Measurements from ENCODE around the gene VPS26A.

The VPS26A gene

DNA sequence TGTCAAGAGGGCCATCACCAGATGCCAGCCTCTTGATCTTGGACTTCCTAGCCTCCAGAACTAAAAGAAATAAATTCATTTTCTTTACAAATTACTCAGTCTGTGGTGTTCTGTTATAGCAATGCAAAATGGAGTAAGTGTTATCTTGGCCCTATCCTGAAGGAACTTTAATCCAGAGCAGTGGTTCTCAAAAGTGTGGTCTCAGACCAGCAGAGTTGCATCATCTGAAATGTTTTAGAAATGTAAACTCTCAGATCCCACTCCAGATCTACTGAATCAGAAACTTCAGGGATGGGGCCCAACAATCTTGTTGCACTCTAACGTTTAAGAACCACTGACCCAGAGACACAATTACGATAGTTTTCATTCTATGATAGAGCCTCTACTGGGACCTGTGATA is 52.8 kb downstream of the VPS26A start:
- no peak overlapping the region for H3K4me2 ChIP-seq (ENCODE audit: low read length)
- H3K27me3 ChIP-seq (ENCODE audit: insufficient read depth, low read length) = no peaks in the 10 kb centered on the region
- H3K4me1 ChIP-seq (ENCODE audit: insufficient read depth, low read length, severe bottlenecking) = peaks cover 20% of the 10 kb centered on the region
- no peak overlapping the region for H3K27ac ChIP-seq (ENCODE audit: low read depth, low read length, poor library complexity, severe bottlenecking)
- H2AFZ ChIP-seq (ENCODE audit: low read length) = no peak overlapping the region
- H3K4me3 ChIP-seq (ENCODE audit: low read depth, low read length, poor library complexity, severe bottlenecking) = no peak overlapping the region
- H3F3A ChIP-seq (ENCODE audit: insufficient read depth, low read length) = no peaks in the 10 kb centered on the region; the same call in 1 of the 2 replicates
- no peaks in the 10 kb centered on the region for H3K9me3 ChIP-seq (ENCODE audit: low read length)
- H3K79me2 ChIP-seq (ENCODE audit: insufficient read depth, low read length) = peaks cover 17% of the 10 kb centered on the region
- H4K20me1 ChIP-seq (ENCODE audit: insufficient read depth, low read length) = no peaks in the 10 kb centered on the region
- H3K9me2 ChIP-seq (ENCODE audit: low read depth, low read length) = no peaks in the 10 kb centered on the region
- H3K36me3 ChIP-seq (ENCODE audit: insufficient read depth, low read length) = peaks cover 6% of the 10 kb centered on the region; the same call in 1 of the 2 replicates
- TF ChIP-seq, protein P1, sequence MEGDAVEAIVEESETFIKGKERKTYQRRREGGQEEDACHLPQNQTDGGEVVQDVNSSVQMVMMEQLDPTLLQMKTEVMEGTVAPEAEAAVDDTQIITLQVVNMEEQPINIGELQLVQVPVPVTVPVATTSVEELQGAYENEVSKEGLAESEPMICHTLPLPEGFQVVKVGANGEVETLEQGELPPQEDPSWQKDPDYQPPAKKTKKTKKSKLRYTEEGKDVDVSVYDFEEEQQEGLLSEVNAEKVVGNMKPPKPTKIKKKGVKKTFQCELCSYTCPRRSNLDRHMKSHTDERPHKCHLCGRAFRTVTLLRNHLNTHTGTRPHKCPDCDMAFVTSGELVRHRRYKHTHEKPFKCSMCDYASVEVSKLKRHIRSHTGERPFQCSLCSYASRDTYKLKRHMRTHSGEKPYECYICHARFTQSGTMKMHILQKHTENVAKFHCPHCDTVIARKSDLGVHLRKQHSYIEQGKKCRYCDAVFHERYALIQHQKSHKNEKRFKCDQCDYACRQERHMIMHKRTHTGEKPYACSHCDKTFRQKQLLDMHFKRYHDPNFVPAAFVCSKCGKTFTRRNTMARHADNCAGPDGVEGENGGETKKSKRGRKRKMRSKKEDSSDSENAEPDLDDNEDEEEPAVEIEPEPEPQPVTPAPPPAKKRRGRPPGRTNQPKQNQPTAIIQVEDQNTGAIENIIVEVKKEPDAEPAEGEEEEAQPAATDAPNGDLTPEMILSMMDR (IDR thresholded peaks at IDR 0.05; ENCODE audit: low read length) = no peak
- TF ChIP-seq EZH2 (IDR thresholded peaks at IDR 0.05; ENCODE audit: borderline replicate concordance, low read length) = no peak
- H3K9ac ChIP-seq (ENCODE audit: low read length) = no peak overlapping the region

- peak overlapping the region; percentile 94 for H3K4me3 ChIP-seq (ENCODE audit: low read depth, low read length, poor library complexity, severe bottlenecking)
- H3K9me3 ChIP-seq (ENCODE audit: low read length) = no peaks in the 10 kb centered on the region
- peak overlapping the region; percentile 84 for H3K27ac ChIP-seq (ENCODE audit: low read depth, low read length, poor library complexity, severe bottlenecking)
- peaks cover 39% of the 10 kb centered on the region for H3K79me2 ChIP-seq (ENCODE audit: insufficient read depth, low read length)
- no peaks in the 10 kb centered on the region for H3K27me3 ChIP-seq (ENCODE audit: insufficient read depth, low read length)
- H3F3A ChIP-seq (ENCODE audit: insufficient read depth, low read length) = no peaks in the 10 kb centered on the region; the same call in 1 of the 2 replicates
- H3K9ac ChIP-seq (ENCODE audit: low read length) = peak overlapping the region; percentile 92
- peak overlapping the region; percentile 82 for H3K4me2 ChIP-seq (ENCODE audit: low read length)
- peaks cover 20% of the 10 kb centered on the region for H3K4me1 ChIP-seq (ENCODE audit: insufficient read depth, low read length, severe bottlenecking)
- H4K20me1 ChIP-seq (ENCODE audit: insufficient read depth, low read length) = no peaks in the 10 kb centered on the region
- no peak for TF ChIP-seq EZH2 (IDR thresholded peaks at IDR 0.05; ENCODE audit: borderline replicate concordance, low read length)
- TF ChIP-seq, protein P1 (IDR thresholded peaks at IDR 0.05; ENCODE audit: low read length) = no peak
- no peak overlapping the region for H2AFZ ChIP-seq (ENCODE audit: low read length)
- no peaks in the 10 kb centered on the region for H3K9me2 ChIP-seq (ENCODE audit: low read depth, low read length)
- peaks cover 8% of the 10 kb centered on the region; the same call in 1 of the 2 replicates for H3K36me3 ChIP-seq (ENCODE audit: insufficient read depth, low read length)
Measured at GRCh38 chr10:69179089-69179742, 55.2 kb downstream of the VPS26A start.

DNA sequence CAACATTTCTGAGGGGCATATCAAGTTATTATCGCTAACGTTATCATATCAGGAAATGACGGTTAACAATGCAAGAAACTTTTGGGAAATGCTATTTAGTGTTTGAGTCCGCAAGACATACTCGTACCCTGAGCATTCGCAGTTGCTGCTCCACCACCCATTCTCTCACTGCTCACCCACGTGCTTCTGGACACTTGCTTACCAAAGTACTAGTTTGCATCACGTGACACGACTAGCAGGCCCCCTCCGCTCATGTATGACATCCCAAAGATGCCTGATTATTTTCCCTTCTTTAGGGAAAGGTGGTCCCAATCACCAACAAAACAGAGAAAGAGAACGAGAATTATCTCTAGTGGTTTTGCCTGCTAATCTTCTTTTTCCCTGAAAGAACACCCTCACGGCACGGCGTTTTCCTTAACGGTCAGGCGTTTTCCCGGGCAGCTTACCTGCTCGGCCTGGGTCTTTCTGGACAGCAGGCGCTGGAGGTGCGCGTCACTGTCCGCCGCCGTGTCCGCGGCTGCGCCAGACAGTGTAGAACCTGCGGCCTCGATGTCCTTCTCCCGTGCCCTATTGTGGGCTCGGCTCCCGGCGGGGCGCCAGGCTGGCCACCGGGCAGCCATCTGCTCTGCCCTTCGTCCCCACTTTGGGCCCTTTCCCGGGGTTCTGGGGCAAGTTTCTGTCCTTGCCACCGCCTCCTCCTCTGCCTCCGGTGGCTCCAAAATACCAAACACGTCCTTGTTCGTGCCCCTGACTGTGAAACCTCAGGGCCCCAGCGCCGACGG is 56.0 kb downstream of the VPS26A start, which contains the start of gene SUPV3L1:
Gene SUPV3L1 (plus strand): TSS at position 492 of the 782 bp plus-strand sequence. CDS start 58 bp downstream, at position 550.
- Histone ChIP-seq H2AFZ (ENCODE audit: low read length) (no peak within 1 kb of the TSS), H3K4me3 (ENCODE audit: low read depth, low read length, poor library complexity, severe bottlenecking) (peak within 1 kb of the TSS; percentile 94), H3K36me3 (ENCODE audit: insufficient read depth, low read length) (peaks cover 11% of the 10 kb centered on the region; the same call in 1 of the 2 replicates), H3K4me1 (ENCODE audit: insufficient read depth, low read length, severe bottlenecking) (peaks cover 20% of the 10 kb centered on the region), H3F3A (ENCODE audit: insufficient read depth, low read length) (no peaks in the 10 kb centered on the region; the same call in 1 of the 2 replicates), H3K9me2 (ENCODE audit: low read depth, low read length) (no peaks in the 10 kb centered on the region), H3K9me3 (ENCODE audit: low read length) (no peaks in the 10 kb centered on the region), H3K27ac (ENCODE audit: low read depth, low read length, poor library complexity, severe bottlenecking) (peak within 1 kb of the TSS; percentile 84), H3K79me2 (ENCODE audit: insufficient read depth, low read length) (peaks cover 39% of the 10 kb centered on the region), H4K20me1 (ENCODE audit: insufficient read depth, low read length) (no peaks in the 10 kb centered on the region), H3K27me3 (ENCODE audit: insufficient read depth, low read length) (no peaks in the 10 kb centered on the region), H3K4me2 (ENCODE audit: low read length) (peak within 1 kb of the TSS; percentile 82), H3K9ac (ENCODE audit: low read length) (peak within 1 kb of the TSS; percentile 92)
- TF ChIP-seq, protein P1 (IDR thresholded peaks at IDR 0.05; ENCODE audit: low read length) = no peak
- no peak for TF ChIP-seq EZH2 (IDR thresholded peaks at IDR 0.05; ENCODE audit: borderline replicate concordance, low read length)

Data from OCI-LY1 (cell line).